ENCODE data around the gene CMKLR1.

DNA sequence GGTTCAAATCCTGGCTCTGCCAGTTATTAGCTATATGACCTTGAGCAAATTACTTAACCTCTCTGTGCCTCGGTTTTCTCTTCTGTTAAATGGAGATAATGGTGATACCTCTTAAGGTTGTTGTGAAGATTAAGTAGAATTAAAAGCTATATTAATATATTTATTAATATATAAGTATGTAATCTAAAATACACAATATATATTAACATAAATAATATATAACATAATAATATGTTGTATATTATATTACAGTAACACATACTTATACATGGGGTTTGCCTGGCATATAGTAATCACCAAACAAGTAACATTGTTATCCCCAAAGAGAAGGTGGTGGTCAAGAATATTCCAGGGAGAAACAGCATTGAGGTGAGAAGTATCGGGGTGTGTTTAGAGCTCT lies 92.0 kb downstream of the CMKLR1 start:
- TF ChIP-seq, protein P1, sequence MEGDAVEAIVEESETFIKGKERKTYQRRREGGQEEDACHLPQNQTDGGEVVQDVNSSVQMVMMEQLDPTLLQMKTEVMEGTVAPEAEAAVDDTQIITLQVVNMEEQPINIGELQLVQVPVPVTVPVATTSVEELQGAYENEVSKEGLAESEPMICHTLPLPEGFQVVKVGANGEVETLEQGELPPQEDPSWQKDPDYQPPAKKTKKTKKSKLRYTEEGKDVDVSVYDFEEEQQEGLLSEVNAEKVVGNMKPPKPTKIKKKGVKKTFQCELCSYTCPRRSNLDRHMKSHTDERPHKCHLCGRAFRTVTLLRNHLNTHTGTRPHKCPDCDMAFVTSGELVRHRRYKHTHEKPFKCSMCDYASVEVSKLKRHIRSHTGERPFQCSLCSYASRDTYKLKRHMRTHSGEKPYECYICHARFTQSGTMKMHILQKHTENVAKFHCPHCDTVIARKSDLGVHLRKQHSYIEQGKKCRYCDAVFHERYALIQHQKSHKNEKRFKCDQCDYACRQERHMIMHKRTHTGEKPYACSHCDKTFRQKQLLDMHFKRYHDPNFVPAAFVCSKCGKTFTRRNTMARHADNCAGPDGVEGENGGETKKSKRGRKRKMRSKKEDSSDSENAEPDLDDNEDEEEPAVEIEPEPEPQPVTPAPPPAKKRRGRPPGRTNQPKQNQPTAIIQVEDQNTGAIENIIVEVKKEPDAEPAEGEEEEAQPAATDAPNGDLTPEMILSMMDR (IDR thresholded peaks at IDR 0.05; ENCODE audit: low read length), result no peak
- TF ChIP-seq EZH2phosphoT487 (IDR thresholded peaks at IDR 0.05; ENCODE audit: low read length), result no peak

Measured in MM.1S (cell line).